HG03097 (cell line): ENCODE results near the gene HYOU1.
A peak's percentile ranks its signal among the peaks of the same experiment; 100 is the strongest.
"Not testable (repeated sequence)": the region's sequence is repeated elsewhere in the genome, so short reads cannot be mapped to it uniquely, and the experiment has no call there.

Experiments used
- ATAC-seq: cut with Tn5 transposase; IDR thresholded peaks from one replicate; pipeline ENCODE4 v1.9.1; 2021; ENCODE audit not compliant: unreplicated experiment, low FRiP score

The HYOU1 gene

GRCh38 chr11:119087123-119087522 is 30.1 kb upstream of the HYOU1 start:
- ATAC-seq = no peak

GRCh38 chr11:119085437-119085847 is 28.4 kb upstream of the HYOU1 start:
- ATAC-seq = no peak

- peak; percentile 63 for ATAC-seq
Observed at GRCh38 chr11:119084663-119085436, 27.8 kb upstream of the HYOU1 start, which contains the start of gene HMBS. Gene HMBS (plus strand): TSS chr11:119084881. CDS start chr11:119085034, 153 bp downstream.

- ATAC-seq = no peak
Observed at GRCh38 chr11:119081682-119082260, 24.8 kb upstream of the HYOU1 start.

- no peak for ATAC-seq
Observed at GRCh38 chr11:119078675-119079420, 21.8 kb upstream of the HYOU1 start.

DNA sequence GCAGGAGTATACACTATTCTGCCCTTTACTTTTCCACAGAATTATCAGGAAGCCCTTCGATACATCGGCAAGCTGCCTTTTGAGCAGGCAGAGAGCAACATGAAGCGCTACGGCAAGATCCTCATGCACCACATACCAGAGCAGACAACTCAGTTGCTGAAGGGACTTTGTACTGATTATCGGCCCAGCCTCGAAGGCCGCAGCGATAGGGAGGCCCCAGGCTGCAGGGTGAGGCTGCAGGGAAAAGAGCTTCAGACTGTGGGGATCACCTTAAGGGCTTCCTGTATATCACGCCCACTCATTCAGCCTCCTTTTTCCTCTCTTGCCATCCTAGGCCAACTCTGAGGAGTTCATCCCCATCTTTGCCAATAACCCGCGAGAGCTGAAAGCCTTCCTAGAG is 20.8 kb upstream of the HYOU1 start:
- ATAC-seq = no peak

DNA sequence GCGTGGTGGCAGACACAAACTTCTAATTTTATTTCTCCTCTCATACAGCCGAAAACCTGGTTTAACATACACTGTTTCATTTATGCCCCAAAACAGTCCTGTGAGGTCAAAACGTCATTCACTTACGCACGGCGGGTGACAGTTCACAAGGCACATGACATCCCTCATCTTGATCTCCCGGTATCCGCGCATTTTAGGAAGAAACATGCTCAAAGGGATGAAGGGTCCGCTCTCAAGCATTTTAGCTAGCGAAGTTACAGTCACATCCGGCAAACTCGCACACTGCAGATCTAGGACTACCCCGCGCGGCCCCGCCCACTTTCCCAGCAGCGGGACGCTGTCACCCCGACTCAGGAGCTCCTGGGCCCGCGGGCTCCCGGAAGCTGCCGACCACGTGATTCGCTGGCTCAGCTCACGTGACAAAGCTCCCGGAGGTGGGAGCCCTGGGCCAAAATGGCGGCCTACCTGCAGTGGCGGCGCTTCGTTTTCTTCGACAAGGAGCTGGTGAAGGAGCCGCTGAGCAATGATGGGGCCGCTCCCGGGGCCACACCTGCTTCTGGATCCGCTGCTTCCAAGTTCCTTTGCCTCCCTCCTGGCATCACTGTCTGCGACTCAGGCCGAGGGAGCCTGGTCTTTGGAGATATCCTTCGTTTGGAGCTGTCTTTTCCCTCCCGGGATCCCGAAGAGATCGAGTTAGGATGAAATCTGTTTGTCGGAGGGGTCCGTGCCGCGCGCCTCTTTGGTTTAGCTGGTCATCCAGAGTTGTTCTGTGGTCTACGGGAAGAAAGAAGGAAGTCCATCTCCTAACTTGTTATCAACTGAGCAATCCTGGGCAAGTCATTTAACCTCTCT is 10.6 kb upstream of the HYOU1 start, which contains the start of gene VPS11:
VPS11 (plus strand) TSS at position 448 of the 852 bp plus-strand sequence; CDS start at position 454, 6 bp downstream.
- ATAC-seq = peak; percentile 84

- ATAC-seq = no peak
Observed at GRCh38 chr11:119065369-119065768, 8.4 kb upstream of the HYOU1 start.

- ATAC-seq = no peak
Observed at GRCh38 chr11:119062779-119063178, 5.8 kb upstream of the HYOU1 start.

DNA sequence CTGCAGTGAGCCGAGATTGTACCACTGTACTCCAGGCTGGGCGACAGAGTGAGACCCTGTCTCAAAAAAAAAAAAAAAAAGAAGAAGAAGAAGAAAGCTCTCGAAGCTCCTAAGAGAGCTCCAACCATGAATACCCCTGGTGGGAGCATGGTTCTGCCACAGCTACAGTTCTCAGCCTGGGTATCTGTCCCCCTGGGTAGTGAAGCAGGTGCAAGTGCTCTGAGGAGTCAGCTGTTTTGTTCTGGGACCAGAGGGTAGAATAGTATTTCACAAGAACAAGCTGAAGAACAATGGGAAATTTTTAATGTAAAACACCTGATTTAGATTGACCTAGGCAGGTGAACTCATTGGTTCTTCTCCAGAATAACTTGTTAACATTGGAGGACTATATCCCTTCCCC is 4.3 kb upstream of the HYOU1 start:
- no peak for ATAC-seq

DNA sequence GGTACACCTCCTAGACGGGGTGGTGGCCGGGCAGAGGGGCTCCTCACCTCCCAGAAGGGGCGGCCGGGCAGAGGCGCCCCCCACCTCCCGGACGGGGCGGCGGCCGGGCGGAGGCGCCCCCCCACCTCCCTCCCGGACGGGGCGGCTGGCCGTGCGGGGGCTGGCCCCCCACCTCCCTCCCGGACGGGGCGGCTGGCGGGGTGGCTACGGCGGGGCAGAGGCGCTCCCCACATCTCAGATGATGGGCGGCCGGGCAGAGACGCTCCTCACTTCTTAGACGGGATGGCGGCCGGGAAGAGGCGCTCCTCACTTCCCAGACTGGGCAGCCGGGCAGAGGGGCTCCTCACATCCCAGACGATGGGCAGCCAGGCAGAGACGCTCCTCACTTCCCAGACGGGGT is 2.1 kb upstream of the HYOU1 start:
- ATAC-seq = not testable (repeated sequence)

DNA sequence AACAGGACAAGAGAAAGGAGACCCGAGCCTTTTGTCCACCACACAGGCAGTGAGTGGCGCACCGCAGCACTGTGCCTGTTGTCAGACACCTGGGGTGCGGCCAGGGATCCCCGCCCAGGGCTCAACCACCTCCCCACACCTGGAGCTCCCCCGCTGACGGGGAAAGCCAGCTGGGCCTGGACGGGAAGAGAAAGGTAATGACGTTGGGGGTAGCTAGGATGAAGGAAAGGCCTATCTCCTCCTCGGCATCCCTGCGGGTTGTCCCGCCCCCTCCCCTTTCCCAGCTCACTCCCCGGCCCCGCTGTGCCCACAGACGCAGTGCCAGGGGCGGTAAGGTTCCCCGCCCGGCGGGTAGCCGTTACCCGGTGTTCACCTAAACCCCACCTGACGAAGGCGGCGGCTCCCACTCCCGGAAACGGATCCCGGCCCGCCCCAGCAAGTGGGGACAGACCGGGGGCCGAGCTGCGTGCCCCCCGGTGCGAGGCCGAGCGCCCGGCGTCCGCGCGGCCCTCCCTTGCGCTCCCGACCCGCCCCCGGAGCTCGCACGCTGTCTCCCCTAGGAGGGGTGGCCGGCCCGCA is 495 bp downstream of the HYOU1 start:
- peak; percentile 0 for ATAC-seq

GRCh38 chr11:119055901-119056300 is 1.1 kb downstream of the HYOU1 start:
- ATAC-seq = no peak

DNA sequence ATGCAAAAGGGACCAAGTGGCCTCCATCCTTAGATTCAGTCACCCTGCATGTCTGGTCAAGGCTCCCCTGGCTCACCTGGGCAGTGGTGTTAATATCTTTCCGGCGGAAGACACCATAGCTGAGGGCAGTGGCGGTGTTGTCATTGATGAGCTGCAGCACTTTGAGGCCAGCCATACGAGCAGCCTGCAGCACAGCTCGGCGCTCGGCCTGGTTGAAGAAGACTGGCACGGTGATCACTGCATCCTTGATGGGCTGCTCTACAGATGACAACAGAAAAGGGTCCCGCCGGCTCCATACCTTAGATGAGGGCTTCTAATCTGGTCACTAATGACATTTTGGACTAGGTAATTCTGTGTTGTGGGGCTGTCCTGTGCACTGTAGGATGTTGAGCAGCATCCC is 2.6 kb downstream of the HYOU1 start:
- no peak for ATAC-seq

DNA sequence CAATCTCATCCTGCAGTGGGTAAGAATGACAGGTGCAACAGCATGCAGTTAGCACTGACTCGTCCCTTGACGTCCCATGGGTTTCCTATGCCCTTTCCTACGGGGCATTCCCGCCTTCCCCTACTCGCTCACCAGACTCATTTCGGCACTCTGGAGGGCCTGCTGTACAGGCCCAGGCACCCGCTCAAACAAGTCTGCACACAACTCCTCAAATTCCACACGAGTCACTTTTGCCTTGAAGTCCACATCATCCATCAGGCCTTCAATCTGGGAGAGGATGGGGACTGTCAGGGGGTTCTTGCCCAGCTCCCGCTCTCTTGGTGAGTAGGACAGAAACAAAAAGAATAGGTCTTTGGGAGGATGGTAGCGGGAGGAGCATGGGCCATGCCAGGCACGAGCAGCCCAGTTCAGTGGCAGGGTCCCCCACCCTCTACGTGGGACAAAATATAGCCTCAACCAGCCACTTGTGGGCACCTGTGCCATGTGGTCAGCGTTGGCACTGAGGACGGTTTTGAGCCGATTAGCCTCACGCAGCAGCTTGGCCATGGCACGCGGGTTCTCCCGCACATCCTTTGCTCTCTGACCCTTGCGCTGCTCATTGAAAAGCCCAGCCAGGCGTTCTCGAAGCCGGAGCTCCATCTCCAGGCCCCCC is 4.7 kb downstream of the HYOU1 start:
- no peak for ATAC-seq

GRCh38 chr11:119051440-119052162 is 5.4 kb downstream of the HYOU1 start:
- no peak for ATAC-seq

- ATAC-seq = no peak
Observed at GRCh38 chr11:119049081-119049480, 7.9 kb downstream of the HYOU1 start.

GRCh38 chr11:119048644-119049043 is 8.4 kb downstream of the HYOU1 start:
- ATAC-seq = no peak

DNA sequence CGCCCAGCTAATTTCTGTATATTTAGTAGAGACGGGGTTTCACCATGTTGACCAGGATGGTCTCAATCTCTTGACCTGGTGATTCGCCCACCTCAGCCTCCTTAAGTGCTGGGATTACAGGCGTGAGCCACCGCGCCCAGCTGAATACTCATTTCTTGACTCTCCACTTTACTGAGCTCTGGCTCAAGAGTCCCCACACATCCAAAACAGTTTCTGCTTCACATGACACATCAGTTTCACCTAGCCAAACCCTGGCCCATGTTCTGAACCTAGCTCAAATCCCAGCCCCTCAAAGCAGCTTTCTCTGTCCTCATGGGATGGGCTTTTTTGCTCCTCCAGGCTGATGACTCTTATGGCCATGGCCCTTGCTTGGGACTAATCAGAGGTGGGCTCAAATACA is 9.8 kb downstream of the HYOU1 start:
- ATAC-seq = no peak
